Liver (tissue), 3 donors: ENCODE data around the gene KATNB1.
"Not testable (repeated sequence)": the region's sequence is repeated elsewhere in the genome, so short reads cannot be mapped to it uniquely, and the experiment has no call there.

Experiments used
- CTCF ChIP-seq: fragments of 150-350 bp; IDR thresholded peaks from 2 replicates; pipeline ENCODE4 v1.5.1; 2017; ENCODE audit warnings: improper control_type of control experiment, low read depth, low read length; ENCODE audit not compliant: missing input control
- EGR1 ChIP-seq, 2 donors: IDR thresholded peaks; 2 replicates each; pipeline ENCODE4 v1.6.1; 2016 to 2018; ENCODE audit warnings: antibody characterized with exemption in 2 of 2, low read depth in 2 of 2
- FOXA1 ChIP-seq: IDR thresholded peaks from 2 replicates; pipeline ENCODE4 v1.6.1; 2016; ENCODE audit warnings: antibody characterized with exemption
- JUND ChIP-seq, 2 donors: IDR thresholded peaks; 2 replicates each; pipeline ENCODE4 v1.6.1; 2016; ENCODE audit warnings: antibody characterized with exemption in 2 of 2
- REST ChIP-seq: IDR thresholded peaks from 2 replicates; pipeline ENCODE4 v1.6.1; 2016; ENCODE audit warnings: antibody characterized with exemption, mild to moderate bottlenecking
- TAF1 ChIP-seq: conservative IDR thresholded peaks from 2 replicates; pipeline ENCODE4 v1.6.1; 2016; ENCODE audit warnings: antibody characterized with exemption, mild to moderate bottlenecking
- YY1 ChIP-seq: IDR thresholded peaks from 2 replicates; pipeline ENCODE4 v1.6.1; 2016; ENCODE audit warnings: antibody characterized with exemption, mild to moderate bottlenecking
- donor health status: healthy.
- donor health status: healthy.

GRCh38 chr16:57779836-57780235 is 44.3 kb downstream of the KATNB1 start:
- not testable (repeated sequence) for TF ChIP-seq CTCF; JUND (IDR thresholded peaks at IDR 0.05); FOXA1; YY1; REST; TAF1; EGR1 (IDR thresholded peaks at IDR 0.05; ENCODE audit: low read depth in 2 of 2)
